HG03439 (cell line): ENCODE results near the gene FCHSD2.
"Not testable (repeated sequence)": the region's sequence is repeated elsewhere in the genome, so short reads cannot be mapped to it uniquely, and the experiment has no call there.

Experiments
- ATAC-seq: cut with Tn5 transposase; IDR thresholded peaks from one replicate; pipeline ENCODE4 v1.9.1; 2021; ENCODE audit warnings: mild to moderate bottlenecking, moderate library complexity; ENCODE audit not compliant: unreplicated experiment

Gene FCHSD2

GRCh38 chr11:73072935-73073481 is 69.1 kb downstream of the FCHSD2 start:
- peak; percentile 59 for ATAC-seq

DNA sequence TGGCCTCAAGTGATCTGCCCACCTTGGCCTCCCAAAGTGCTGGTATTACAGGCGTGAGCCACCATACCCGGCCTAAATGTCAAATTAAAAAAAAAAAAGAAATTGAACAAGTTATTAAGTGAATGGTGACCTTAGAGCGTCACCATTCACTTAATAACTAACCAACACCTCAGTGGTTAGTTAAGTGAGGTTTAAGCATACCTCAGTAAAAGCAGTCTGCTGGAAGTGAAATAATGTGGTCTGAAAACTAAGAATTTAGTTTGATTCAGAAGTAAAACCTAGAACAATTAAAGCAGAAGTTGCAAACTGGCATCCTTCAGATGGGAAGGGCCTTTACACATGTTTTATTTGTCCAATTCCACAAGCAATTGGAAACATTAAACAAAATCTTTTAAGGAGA is 71.5 kb downstream of the FCHSD2 start:
- no peak for ATAC-seq

DNA sequence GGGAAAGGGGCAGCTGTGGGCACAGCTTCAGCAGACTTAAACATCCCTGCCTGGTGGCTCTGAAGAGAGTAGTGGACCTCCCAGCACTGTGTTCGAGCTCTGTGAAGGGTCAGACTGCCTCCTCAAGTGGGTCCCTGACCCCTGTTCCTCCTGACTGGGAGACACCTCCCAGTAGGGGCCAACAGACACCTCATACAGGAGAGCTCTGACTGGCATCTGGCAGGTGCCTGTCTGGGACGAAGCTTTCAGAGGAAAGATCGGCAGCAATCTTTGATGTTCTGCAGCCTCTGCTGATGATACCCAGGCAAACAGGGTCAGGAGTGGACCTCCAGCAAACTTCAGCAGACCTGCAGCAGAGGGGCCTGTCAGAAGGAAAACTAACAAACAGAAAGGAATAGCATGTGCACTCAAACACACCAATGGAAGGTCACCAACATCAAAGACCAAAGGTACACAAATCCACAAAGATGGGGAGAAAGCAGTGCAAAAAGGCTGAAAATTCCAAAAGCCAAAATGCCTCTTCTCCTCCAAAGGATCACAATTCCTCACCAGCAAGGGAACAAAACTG is 80.2 kb downstream of the FCHSD2 start:
- not testable (repeated sequence) for ATAC-seq

- not testable (repeated sequence) for ATAC-seq
Measured at GRCh38 chr11:73061434-73061833, 80.7 kb downstream of the FCHSD2 start.

DNA sequence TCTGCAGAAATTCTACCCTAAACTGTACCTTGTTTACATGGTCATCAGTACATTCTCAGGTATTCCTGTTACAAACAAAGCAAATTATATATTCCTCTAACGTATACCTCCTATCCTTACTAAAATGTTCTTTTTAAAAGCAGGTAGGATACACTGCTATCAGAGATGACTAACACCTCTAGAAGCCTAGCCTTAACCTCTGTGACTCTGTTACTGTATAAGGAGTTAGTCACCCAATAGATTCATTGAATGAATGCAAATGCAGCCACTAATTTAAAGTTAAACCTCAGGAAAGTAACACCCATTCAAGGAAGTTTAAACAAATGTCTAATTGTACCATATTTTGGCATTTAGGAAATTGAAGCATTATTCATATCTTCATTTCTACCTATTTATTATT is 82.2 kb downstream of the FCHSD2 start:
- ATAC-seq, result no peak

DNA sequence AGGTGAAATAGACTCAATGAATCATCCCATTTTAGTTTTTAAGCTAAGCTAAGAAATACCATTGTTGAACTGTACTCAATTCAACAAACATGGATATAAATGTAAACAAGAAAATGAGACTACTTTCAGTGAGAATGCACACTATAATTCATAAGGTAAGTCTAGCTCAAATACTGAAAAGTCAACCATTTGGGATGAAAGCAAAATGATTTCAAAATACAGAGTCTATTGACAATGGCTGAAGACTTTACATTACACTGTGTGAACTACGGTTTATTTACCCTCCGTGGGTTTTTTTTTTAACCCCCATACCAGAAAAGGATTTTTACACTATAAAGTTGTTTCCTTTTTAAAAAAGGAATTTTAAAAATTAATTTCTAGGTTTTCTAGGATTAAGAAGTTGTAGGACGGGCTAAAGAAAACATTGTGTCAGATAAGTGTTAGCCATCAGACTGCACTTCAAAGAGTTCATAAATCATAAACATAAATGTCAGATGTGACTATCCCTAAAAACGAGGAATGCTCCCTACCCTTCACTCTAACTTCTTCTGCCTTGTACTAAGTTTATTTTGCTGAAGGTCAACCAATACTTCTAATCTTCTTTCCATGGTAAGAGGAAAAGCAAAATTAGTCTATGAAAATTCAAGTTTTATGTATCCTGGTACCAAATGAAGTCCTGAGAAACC is 83.0 kb downstream of the FCHSD2 start:
- no peak for ATAC-seq

GRCh38 chr11:73055655-73056354 is 86.3 kb downstream of the FCHSD2 start:
- no peak for ATAC-seq

DNA sequence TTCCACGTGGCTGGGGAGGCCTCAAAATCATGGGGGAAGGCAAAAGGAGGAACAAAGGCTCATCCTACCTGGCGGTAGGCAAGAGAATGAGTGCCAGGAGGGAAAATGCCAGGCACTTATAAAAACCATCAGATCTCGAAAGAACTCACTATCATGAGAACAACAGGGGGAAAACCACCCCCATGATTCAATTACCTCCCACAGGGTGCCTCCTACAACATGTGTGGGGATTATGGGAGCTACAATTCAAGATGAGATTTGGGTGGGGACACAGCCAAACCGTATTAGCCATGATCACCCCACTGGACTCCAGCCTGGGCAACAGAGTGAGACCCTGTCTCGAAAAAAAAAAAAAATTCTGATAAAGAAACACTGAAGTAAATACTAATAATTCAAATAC is 87.1 kb downstream of the FCHSD2 start:
- ATAC-seq, result no peak

- ATAC-seq, result no peak
Measured at GRCh38 chr11:73053964-73054363, 88.2 kb downstream of the FCHSD2 start.

- ATAC-seq, result peak; percentile 26
Measured at GRCh38 chr11:73048446-73048845, 93.7 kb downstream of the FCHSD2 start.

- peak; percentile 62 for ATAC-seq
Measured at GRCh38 chr11:73047773-73048371, 94.2 kb downstream of the FCHSD2 start.

DNA sequence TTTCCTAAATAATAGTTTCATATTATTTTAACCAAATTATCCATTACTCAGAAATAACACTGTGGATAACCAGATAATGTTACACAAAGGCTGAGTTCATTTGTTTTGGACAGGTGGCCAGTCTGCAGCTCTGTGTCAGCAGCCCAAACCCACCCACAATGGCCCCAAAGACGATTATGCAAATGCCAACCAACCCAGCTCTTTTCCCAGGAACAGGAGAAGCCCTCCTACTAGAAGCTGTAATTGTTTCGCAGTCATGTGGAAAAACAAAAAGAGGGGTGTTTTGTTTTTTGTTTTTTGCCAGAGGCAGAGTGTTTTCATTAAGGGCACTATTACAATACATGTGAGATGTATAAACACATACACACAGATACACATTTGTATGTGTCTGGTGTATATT is 102.1 kb downstream of the FCHSD2 start:
- no peak for ATAC-seq

GRCh38 chr11:73034777-73035176 is 107.3 kb downstream of the FCHSD2 start:
- no peak for ATAC-seq

DNA sequence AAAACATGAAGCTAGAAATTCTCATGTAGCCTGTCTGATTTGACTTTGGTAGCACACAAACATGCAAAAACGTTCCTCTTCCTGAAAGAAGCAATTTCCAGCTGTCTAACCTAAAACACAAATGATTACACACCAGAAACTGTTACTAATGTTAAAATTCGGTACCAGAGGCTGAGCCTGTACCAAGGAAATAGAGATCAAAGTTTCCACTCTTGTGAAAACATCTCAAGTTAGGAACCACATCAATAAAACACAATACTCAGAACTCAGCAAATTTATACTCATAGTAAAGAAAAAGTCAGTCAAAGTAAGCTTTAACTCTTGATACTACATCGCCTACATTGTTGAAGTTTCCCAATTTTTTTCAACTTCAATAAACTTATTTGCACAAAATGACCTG is 107.8 kb downstream of the FCHSD2 start:
- ATAC-seq, result no peak

GRCh38 chr11:73030130-73030529 is 112.0 kb downstream of the FCHSD2 start:
- no peak for ATAC-seq

- ATAC-seq, result no peak
Measured at GRCh38 chr11:73029403-73029802, 112.7 kb downstream of the FCHSD2 start.

DNA sequence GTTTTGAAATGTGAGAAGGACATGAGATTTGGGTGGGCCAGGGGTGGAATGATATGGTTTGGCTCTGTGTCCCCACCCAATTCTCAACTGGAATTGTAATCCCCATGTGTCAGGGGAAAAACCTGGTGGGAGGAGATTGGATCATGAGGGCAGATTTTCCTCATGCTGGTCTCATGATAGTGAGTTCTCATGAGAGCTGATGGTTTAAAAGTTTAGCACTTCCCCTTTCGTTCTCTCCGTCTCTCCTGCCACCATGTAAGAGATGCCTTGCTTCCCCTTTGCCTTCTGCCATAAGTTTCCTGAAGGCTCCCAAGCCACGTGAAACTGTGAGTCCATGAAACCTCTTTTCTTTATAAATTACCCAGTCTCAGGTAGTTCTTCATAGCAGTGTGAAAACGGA is 113.5 kb downstream of the FCHSD2 start:
- no peak for ATAC-seq

- not testable (repeated sequence) for ATAC-seq
Measured at GRCh38 chr11:73027840-73028239, 114.3 kb downstream of the FCHSD2 start.

GRCh38 chr11:73024639-73025038 is 117.5 kb downstream of the FCHSD2 start:
- ATAC-seq, result no peak

DNA sequence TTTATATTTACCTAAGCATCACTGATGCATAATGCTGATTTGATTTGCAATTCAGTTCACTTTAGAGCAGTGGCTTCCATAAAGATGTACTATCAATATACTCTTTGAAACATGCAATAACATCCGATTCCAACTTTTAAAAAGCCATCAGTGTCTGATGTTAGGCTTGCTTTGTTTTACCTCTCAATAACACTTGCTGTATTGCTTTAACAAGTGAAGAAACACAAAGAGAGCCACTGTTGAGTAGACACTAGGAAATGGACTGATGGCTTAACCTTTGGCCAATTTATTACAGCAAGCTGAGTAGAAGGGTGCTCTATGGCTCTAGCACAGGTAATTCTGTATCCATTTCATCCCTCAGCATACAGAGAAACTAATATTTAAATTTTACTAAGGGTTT is 122.1 kb downstream of the FCHSD2 start:
- ATAC-seq, result no peak

DNA sequence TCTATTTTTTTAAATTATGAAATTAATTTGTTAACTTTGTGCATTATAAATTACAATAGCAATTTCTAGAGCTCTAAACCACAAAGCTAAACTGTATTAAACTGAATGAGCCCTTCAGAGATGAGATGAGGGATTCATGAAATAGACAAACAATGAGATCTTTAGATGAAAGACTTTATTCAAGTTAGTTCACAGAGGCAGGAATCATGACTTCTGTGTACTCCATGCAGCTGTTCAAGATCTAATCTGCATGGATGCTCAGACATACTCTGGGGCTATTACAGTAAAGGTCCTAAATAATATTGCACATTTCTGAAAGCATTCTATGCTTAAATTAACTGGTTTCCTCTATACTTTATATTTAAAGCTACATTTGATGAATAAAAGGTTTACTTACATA is 122.7 kb downstream of the FCHSD2 start:
- ATAC-seq, result no peak

- no peak for ATAC-seq
Measured at GRCh38 chr11:73018856-73019255, 123.3 kb downstream of the FCHSD2 start.
